GM12864 (cell line): Measurements from ENCODE around the gene P2RY2.

Experiments used
- DNase-seq: peaks from one replicate; pipeline ENCODE4 v3.0.0-alpha.2; 2011; ENCODE audit warnings: low read depth
- H3K4me3 ChIP-seq: 2 replicates; pipeline ENCODE4 v1.5.1; 2011; ENCODE audit warnings: mild to moderate bottlenecking, low read depth, low read length, control low read depth
- TF ChIP-seq, protein P1 (sequence below): IDR thresholded peaks from 2 replicates; pipeline ENCODE4 v1.5.1; 2011; ENCODE audit warnings: low read depth, mild to moderate bottlenecking, moderate library complexity, low read length, control low read depth, inconsistent platforms; ENCODE audit errors: missing control alignments

Gene P2RY2

DNA sequence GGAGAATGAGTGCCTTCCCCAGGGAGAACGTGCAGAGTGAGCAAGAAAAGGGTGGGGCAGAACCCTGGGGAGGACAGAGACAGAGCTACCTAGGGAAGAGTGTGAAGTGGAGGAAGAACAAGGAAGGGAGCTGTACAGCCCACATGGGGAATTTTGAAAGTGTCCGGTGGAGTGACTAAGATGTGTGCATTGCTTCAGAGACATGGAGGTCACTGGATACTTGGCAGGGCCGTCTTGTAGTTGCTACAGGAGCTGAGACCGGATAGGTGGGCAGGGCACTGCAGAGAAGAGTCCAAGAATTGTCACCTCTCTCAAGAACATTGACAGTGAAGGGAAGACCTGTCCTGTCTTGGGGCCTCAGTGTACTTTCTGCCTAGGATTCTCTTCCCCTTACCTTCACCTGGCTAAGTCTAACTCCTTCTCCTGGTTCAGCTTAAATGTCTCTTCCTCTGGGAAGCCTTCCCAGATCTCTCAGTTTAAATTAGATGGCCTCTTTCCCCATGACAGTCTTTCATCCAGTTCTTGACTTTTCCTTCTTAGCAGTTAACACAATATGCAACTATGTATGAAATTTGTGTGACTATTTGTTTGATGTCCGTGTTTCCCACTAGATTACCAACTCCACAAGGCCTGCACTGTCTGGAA, 44.9 kb downstream of the P2RY2 start:
- H3K4me3 ChIP-seq, result no peak overlapping the region
- TF ChIP-seq, protein P1, sequence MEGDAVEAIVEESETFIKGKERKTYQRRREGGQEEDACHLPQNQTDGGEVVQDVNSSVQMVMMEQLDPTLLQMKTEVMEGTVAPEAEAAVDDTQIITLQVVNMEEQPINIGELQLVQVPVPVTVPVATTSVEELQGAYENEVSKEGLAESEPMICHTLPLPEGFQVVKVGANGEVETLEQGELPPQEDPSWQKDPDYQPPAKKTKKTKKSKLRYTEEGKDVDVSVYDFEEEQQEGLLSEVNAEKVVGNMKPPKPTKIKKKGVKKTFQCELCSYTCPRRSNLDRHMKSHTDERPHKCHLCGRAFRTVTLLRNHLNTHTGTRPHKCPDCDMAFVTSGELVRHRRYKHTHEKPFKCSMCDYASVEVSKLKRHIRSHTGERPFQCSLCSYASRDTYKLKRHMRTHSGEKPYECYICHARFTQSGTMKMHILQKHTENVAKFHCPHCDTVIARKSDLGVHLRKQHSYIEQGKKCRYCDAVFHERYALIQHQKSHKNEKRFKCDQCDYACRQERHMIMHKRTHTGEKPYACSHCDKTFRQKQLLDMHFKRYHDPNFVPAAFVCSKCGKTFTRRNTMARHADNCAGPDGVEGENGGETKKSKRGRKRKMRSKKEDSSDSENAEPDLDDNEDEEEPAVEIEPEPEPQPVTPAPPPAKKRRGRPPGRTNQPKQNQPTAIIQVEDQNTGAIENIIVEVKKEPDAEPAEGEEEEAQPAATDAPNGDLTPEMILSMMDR, result no peak
- no peak for DNase-seq

DNA sequence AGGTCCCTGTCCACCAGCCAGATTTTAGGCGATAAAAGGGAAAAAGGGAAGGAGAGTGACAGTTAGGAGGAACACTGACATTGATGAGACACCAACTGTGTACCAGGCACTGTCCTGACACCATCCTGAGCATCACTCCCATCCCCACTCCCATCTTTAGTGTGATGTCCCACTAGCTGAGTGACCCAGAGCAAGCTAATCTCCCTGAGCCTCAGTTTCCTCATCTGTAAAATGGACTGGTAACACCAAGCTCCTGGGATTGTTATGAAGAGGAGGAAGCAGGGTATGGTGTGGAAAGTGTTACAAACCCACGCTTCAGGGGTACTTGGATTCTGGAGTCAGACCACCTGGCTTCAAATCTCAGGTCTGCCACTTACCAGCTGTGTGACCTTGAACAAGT, 45.6 kb downstream of the P2RY2 start:
- no peak for DNase-seq
- TF ChIP-seq, protein P1, result no peak
- H3K4me3 ChIP-seq, result no peak overlapping the region

DNA sequence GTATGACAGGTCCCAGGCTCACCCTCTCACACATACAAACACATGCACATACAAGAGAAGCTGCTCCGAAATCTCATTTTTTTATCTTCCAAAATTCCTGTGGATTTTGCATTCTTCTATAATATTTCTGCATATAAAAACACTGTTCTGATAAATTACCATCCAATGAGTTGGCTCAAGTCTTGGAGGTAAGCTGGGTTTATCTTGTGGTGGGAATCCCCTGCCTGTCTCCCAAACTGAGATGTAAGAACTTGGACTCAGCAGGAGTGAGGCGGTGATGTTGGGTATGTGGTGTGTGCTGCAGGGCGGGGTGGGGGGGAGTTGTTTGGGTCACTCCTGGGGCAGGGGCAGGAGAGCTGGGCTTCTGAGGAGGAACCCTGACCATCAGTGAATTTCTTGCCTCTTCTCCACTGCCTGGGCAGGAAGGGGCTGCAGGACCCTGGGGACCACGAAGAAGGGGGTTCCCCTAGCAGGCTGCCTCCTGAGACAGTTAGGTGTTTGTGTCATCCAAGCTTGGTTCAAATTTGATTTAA, 47.3 kb downstream of the P2RY2 start:
- TF ChIP-seq, protein P1, result no peak
- no peak overlapping the region for H3K4me3 ChIP-seq
- no peak for DNase-seq

DNA sequence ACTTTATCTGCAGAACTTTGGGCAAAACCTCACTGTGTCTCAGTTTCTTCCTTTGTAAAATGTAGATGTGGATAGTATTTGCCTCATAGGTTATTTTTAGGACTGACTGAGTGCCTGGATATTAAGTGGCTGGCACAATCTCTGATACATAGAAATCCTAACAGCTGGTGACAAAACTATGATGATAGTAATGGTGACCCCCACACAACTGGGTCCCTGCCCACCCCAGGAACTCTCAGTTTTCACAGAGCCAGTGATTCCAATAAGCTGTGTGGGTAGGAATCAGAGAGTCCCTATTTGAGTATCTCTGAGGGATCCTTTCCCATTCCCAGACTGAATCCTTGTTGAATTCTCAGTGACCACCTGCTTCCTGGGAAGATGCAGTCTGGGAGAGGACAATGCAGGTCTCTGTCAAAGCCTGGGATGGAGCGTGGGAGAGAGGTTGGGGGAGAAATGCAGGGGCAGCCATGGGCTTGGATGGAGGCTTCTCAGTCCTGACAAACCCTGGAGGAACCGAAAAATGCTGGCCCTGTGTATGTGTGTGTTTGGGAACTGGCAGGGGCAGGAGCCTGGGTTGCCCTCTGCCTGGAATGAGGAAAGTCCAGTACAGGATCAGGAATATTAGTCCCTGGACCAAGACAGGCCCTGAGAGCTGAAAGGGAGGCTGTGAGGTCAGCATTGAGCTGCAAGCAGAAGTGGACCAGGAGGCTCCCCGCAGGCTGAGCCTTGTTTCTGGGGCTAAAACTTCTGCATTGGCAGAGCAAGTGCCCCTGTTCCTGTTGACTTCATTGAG, 48.0 kb downstream of the P2RY2 start:
- TF ChIP-seq, protein P1, result no peak
- H3K4me3 ChIP-seq, result no peak overlapping the region
- no peak for DNase-seq

DNA sequence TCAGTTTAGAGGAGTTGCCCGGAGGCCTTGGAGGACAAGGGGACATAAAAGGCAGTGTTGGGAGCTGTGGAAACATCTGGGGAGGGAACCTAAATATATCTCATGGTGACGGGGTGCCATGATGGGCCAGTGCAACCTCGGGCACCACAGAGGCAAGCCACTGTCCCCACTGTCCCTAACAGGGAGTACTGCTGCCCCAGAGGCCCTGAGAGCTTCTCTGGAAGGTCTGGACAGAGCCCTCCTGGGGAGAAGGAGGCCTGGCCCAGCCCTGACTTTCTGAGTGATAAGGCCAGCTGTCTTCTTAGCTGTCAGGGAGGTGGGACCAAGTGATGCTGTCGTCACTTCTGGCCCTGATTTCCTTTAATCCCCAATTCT, 48.6 kb downstream of the P2RY2 start:
- DNase-seq, result no peak
- TF ChIP-seq, protein P1, result no peak
- no peak overlapping the region for H3K4me3 ChIP-seq

DNA sequence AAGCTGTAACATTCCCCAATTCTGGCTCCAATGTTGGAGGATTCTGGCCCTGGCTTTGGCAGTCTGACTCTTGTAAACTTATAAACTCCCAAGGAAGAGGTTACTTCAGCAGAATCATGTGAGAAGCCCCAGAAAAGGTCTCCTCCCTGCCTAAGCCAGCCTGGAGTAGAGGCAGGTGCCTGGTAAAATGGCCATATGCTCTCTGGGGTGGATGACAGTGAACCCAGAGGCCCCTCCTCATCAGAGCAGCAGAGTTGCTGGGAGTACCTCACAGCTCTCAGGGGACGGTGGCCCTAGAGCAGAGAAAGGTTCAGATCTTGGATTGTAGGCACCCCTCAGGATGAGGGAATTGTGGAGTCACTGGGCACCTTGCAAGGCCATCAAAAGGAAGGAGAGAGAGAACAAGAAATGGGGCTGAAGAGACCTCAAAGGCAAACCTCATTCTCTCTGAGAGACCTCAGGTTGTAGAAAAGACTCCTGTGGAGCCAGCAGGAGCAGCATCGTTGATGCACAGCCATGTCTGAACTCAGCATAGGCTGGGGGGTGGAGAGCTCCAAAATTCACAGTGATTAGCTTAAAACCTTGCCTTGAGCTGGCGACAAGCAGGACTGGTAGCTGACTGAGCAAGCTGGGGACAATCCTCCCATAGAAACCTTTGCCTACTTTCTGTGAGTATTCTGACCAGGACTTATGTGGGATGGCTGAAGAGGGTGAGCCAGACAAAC, 49.2 kb downstream of the P2RY2 start:
- no peak for DNase-seq
- TF ChIP-seq, protein P1, result peak; percentile 2
- no peak overlapping the region for H3K4me3 ChIP-seq
